Activated CD4-positive, alpha-beta T cell treated with anti-CD3 and anti-CD28 coated beads, Interleukin-2, Interleukin-4, amounts not matched to agents 100 ng/mL and 50 ng/mL, durations not matched to agents 16 hours and 8 hours (primary cell): ENCODE measurements around the gene EXOC2.

Experiments used
- DNase-seq: peaks from one replicate; pipeline ENCODE4 v3.0.0-alpha.2; 2020; ENCODE audit warnings: low spot score

Gene EXOC2, protein sequence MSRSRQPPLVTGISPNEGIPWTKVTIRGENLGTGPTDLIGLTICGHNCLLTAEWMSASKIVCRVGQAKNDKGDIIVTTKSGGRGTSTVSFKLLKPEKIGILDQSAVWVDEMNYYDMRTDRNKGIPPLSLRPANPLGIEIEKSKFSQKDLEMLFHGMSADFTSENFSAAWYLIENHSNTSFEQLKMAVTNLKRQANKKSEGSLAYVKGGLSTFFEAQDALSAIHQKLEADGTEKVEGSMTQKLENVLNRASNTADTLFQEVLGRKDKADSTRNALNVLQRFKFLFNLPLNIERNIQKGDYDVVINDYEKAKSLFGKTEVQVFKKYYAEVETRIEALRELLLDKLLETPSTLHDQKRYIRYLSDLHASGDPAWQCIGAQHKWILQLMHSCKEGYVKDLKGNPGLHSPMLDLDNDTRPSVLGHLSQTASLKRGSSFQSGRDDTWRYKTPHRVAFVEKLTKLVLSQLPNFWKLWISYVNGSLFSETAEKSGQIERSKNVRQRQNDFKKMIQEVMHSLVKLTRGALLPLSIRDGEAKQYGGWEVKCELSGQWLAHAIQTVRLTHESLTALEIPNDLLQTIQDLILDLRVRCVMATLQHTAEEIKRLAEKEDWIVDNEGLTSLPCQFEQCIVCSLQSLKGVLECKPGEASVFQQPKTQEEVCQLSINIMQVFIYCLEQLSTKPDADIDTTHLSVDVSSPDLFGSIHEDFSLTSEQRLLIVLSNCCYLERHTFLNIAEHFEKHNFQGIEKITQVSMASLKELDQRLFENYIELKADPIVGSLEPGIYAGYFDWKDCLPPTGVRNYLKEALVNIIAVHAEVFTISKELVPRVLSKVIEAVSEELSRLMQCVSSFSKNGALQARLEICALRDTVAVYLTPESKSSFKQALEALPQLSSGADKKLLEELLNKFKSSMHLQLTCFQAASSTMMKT

GRCh38 chr6:692858-693722, at the start of gene EXOC2:
Gene EXOC2 (minus strand): TSS chr6:693139. CDS start chr6:637818, 55,321 bp downstream.
- DNase-seq: peak; percentile 91

DNA sequence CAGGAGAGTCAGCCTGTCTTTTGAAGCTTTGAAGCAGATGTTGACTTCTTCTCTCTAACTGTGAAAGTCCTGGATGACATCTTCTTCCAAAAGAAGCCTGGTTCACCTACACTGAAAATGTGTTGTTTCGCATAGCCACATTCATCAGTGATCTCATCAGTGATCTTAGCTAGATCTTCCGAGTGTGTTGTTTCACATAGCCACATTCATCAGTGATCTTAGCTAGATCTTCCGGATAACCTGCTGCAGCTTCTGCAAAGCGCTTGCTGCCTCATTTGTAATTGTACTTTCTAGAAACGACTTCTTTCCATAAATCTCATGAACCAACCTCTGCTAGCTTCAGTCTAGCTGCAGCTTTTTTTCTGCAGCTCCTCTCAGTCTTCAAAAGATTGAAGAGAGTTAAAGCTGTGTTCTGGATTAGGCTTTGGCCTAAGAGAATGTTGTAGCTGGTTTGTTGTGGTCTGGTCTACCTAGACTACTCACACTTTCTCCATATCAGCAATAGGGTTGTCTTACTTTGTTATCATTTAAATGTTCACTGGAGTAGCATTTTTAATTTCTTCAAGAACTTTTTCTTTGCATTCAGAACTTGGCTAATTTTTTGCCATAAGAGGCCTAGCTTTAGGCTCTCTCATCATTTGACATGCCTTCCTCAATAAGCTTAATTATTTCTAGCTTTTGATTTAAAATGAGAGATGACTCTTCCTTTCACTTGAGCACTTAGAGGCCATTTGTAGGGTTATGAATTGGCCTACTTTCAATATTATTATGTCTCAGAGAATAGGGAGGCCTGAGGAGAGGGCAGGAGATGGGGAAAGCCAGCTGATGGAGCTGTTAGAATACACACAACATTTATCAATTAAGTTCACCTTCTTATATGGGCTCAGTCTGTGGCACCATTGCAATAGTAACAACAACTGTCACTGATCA, 48.7 kb upstream of the EXOC2 start:
- DNase-seq: peak; percentile 52

DNA sequence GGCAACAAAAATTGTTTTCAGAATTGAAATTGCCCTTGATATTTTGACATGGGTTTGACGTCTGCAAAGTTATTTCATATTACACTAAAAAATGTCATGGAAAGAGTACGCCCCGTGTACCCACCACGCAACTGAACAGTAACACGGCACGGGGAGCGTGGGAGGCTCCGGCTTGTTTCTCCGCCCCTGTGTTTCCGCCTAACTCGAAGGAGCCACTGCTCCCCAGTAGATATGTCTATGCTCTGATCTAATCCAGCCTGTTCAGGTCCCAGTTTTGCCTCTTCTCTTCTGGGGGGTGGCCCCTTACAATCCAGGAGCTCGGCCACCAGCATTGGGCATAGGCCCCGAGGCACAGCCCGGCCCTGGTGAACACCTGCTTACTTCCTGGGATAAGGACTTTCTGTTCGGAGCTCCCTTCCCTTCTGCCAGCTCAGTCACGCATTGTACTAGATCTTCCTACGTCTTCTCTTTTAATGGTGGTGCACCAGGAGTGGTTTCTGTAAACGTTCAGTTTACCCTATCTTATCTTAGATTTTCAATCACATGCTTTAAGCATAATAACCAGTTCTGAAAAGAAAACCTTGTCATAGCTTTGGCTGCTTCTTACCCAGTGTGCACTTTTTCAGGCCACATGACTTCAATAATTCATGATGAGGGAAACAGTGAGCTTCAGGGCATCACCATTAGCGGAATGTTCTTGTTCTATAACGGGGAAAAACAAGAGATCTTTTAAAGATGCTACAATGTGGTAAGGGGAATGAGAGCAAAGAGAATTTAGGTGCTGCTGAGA, 43.9 kb upstream of the EXOC2 start:
- no peak for DNase-seq

GRCh38 chr6:733431-734219, 40.7 kb upstream of the EXOC2 start:
- DNase-seq: no peak

- DNase-seq: no peak
These were observed 39.0 kb upstream of the EXOC2 start for GRCh38 chr6:731924-732323.

- no peak for DNase-seq
These were observed 36.8 kb upstream of the EXOC2 start for GRCh38 chr6:729606-730320.

DNA sequence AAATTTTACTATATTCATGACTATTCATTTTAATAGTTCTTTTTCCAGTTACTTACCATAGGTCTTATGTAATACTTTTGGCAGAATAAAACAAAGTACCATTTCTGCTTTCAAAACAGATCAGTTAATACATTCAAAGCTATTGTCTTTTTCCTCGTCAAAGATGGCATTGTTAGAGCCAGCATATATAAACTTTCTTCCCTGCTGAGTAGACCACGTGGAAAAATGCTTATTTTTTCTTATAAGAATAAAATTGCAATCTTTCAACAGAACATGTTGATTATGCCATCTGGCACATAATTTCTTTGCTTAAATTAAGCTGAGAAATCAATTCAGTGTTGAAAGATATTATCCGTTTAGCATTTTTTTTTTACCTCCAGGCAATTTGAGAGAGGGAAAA, 34.9 kb upstream of the EXOC2 start:
- no peak for DNase-seq

DNA sequence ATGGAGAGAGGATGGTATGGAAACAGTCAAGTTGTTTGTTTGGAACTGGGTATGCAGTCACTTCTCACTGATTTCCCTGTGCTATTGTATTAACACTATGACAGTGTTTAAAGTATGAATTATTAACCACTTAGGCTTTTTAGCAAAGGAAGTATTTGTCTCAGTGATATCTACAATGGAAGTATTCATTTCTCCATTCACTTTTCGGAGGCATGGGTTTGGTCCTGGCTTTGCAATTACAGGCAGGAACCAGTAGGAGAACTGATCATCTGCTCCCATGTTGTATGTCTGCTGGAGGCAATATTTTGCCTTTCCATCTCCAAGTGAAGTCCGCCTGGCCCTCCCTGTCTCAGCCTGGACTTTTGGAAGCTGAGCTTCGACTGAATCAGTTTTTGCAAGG, 30.6 kb upstream of the EXOC2 start:
- no peak for DNase-seq

GRCh38 chr6:722608-723007, 29.7 kb upstream of the EXOC2 start:
- no peak for DNase-seq

GRCh38 chr6:722077-722524, 29.2 kb upstream of the EXOC2 start:
- peak; percentile 83 for DNase-seq

- DNase-seq: no peak
These were observed 25.4 kb upstream of the EXOC2 start for GRCh38 chr6:718345-718744.

GRCh38 chr6:717135-717534, 24.2 kb upstream of the EXOC2 start:
- DNase-seq: no peak

DNA sequence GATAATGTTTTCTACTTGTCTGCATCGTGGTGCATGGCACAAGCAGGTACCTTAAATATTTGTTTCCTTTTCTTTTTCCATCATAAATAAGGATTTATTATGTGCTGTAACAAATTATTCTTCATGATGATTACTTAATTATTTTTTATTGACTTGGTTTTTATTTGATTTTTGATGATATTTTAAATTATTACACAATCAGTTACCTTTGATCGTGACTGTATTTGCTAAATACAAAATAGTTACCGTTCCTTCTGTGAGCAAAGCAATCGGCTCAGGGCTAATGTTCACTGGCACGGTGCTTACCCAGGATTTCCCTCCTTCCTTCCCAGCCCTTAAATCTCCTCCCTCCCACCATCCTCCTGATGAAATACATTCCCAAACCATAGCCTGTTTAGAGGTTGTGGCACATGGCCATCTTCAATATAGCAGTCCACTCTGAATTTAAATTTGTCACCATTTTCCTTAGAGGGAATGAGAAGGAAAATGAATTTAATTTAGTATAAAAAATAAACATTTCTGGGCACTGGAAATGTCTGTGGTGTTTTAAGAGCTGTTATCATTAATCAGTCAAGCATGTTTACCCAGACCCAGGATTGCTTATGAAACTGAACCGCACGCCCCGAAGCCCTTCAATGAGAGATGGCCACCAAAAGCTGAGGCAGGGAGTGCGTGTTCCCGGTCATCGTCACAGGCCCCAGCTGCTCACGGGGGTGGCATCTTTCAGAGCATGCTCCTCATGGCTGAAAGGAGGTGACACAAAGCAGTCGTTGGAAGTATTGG, 23.0 kb upstream of the EXOC2 start:
- DNase-seq: no peak

DNA sequence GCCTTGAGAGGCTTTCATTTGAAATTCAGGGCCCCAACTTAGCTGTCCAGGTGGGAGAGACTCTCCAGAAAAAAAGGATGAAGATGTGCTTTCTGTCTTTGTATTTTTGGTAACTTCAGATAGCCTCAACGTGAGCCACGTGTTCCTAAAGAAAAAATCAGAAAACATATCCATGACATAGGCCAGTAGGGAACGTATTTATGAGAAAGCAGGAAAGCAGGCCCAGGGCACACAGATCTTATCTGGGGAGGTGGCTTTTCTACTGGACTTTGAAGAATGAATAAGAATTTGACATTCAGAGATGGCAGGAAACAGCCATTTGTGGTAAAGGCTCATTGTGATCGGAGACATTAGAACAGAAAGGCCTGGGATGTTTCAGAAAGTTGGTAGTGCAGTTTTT, 21.2 kb upstream of the EXOC2 start:
- no peak for DNase-seq

DNA sequence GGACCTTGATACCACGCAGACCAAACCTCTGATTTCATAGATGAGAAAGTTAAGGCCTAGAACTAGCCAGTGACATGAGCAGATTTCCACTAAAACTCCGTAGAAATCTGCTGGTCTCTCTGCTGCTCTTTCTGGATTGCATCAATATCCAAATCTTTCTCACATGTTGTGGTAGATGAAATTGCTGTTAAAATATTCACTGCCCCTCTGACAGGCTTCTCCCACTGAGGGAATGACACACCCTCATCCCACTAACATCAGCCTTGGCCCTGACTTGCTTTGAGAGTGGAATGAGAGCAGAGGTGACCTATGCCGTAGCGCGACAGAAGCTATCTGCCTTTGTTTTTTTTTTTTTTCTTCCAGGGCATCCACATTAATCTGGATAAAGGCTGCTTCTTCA, 20.4 kb upstream of the EXOC2 start:
- DNase-seq: no peak

DNA sequence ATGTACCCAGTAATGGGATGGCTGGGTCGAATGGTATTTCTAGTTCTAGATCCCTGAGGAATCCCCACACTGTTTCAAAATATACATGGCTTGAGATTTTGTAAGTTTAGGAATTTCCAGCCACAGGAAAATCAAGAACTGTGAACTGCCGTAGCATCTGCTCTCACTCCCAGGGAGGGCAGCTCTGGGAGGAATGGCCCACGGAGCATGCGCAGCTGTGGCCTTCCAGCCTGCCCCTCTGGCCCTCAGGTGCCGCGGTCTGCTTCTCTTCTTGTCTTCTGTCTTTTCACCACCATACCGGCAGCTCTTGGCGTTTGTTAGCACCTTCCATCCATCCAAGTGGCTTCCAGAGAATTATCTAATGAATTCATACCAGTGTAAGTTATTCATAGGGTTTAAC, 19.9 kb upstream of the EXOC2 start:
- DNase-seq: no peak

DNA sequence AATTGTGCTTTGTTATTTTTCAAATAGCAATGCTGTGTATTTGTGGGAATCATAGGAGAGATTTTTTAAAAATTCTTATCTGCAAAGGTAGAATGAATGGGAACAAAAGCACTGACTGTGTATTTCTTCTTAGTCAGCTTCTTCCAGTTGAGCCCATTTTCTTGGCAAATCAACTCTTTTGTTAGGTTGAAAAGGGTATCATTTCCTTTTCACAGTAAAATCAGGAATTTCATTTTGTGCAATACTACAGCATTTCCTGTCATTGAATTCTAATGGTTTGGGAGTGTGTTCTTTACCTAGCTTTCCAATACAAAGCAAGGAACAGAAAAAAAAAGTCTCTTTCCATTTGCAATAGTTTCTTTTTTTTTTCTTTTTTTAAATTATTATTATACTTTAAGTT, 19.0 kb upstream of the EXOC2 start:
- DNase-seq: peak; percentile 62
